Measurements from ENCODE around the gene SRPX2.
"Not testable (repeated sequence)": the region's sequence is repeated elsewhere in the genome, so short reads cannot be mapped to it uniquely, and the experiment has no call there.

SRPX2 gene

DNA sequence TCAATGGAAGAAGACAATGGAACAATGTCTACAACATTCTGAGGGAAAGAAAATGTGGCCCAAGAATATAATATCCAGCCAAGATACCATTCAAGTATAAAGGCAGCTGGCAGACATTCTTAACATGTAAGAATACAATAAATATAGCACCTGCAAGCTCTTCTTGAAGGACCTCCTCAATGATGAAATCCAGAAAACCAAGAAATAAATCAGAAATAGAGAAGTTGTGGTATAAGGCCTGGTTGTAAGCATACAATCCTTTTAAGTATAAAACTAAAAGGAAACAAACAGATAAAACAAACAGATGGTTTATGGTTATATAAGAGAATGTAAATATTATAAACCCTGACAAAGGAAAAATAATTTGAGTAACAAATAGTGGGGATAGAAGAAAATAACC, 54.6 kb downstream of the SRPX2 start:
- no peaks in the 10 kb centered on the region for H4K20me1 ChIP-seq
- peak overlapping the region in 2 of 11 experiments; percentile 9 to 30; a peak in 1 of 22 replicates for H3K27ac ChIP-seq
- H3K9me3 ChIP-seq (replicated peaks in 1 of 11) = no peaks in the 10 kb centered on the region
- H3K36me3 ChIP-seq = no peaks in the 10 kb centered on the region
- no peak for TF ChIP-seq Cebpa-rat (IDR thresholded peaks at IDR 0.05)
- no peak overlapping the region for H3K4me3 ChIP-seq
- peaks cover 0 to 9% (median 0%) of the 10 kb centered on the region in 10 experiments; a peak in 4 of 20 replicates for H3K4me1 ChIP-seq
- no peak overlapping the region for H3K9ac ChIP-seq
- H3K27me3 ChIP-seq = no peaks in the 10 kb centered on the region
- peak overlapping the region in 3 of 11 experiments; percentile 32 to 52 (median 35); a peak in 5 of 22 replicates for H3K4me2 ChIP-seq

DNA sequence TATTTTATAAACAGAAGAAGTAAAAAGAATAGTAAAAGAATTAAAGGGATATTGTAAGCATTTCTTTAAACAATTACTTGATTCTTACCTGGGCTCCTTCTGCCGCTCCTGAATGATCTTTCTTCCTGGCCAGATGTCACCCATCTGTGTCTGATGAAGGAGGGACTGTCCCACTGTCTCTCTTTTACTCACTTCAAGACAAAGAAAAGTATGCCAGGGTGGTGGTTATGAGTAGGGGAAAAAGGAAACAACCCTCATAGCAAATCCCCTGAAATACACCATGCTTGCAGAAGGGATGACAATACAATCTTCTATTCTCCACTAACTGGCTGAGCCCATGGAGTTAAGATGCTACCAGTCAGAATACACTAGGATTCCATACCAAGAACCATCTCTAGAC, 56.8 kb downstream of the SRPX2 start:
- Histone ChIP-seq H3K27ac (no peak overlapping the region), H3K9me3 (replicated peaks in 1 of 11) (no peaks in the 10 kb centered on the region), H3K4me1 (peaks cover 0 to 9% (median 0%) of the 10 kb centered on the region in 10 experiments; a peak in 4 of 20 replicates), H3K27me3 (no peaks in the 10 kb centered on the region), H3K9ac (no peak overlapping the region), H4K20me1 (no peaks in the 10 kb centered on the region), H3K4me3 (no peak overlapping the region), H3K4me2 (no peak overlapping the region), H3K36me3 (no peaks in the 10 kb centered on the region)
- no peak for TF ChIP-seq Cebpa-rat (IDR thresholded peaks at IDR 0.05)

DNA sequence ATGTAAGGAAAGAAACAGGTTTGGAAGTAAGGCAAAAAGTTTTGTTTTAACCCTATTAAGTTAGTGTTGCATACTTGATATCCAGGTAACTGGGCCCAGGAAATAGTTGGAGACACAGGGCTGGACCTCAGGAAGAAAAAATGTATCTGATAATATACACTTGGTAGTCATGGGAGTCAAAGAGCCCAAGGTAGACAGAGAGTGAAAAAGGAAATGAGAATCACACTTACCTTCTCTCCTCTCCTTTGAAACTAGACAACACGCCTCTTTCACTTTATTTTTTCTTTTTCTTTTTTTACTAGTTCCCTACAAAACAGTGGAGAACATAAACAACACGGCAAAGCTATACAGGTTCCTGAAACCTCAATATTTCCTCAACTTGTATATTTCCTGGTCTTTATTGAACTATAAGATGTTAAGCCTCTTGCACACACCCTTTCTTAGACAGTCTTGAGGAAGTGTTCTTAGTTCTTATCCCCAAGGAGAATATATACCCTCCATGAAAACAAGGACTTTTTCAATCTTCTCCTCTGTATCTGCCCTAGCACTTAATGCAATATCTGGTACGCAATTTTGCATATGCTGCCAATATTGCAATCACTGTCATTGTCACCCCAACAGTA, 60.7 kb downstream of the SRPX2 start:
- TF ChIP-seq Cebpa-rat (IDR thresholded peaks at IDR 0.05) = no peak
- Histone ChIP-seq H3K9me3 (replicated peaks in 1 of 11) (no peaks in the 10 kb centered on the region), H4K20me1 (no peaks in the 10 kb centered on the region), H3K4me2 (no peak overlapping the region), H3K4me3 (no peak overlapping the region), H3K27ac (no peak overlapping the region), H3K36me3 (no peaks in the 10 kb centered on the region), H3K9ac (no peak overlapping the region), H3K27me3 (no peaks in the 10 kb centered on the region), H3K4me1 (no peaks in the 10 kb centered on the region)

DNA sequence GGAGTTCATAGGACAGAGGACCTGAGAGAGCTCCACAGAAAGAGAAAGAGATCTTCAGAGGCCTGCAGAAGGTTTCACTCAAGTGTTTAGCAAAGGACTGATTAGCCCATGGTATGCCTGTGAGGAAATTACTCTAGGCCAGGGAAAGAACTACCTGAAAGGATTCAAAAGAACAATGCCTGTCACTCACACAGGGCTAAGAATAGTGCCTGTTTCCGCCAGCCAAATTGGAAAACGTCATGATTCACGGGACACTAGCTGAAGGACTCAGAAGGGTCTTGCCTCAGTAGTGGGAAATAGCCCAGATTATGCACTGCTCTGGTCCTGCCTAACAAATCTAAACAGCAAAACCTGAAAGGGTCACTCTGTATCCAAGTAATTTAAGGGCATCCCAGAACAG, 66.8 kb downstream of the SRPX2 start:
- no peaks in the 10 kb centered on the region for H3K9me3 ChIP-seq (replicated peaks in 1 of 11)
- no peaks in the 10 kb centered on the region for H3K36me3 ChIP-seq
- H3K27ac ChIP-seq = no peak overlapping the region
- no peaks in the 10 kb centered on the region for H3K4me1 ChIP-seq
- no peak for TF ChIP-seq Cebpa-rat (IDR thresholded peaks at IDR 0.05)
- H3K4me3 ChIP-seq = no peak overlapping the region
- no peaks in the 10 kb centered on the region for H4K20me1 ChIP-seq
- H3K4me2 ChIP-seq = no peak overlapping the region
- H3K27me3 ChIP-seq = no peaks in the 10 kb centered on the region
- no peak overlapping the region for H3K9ac ChIP-seq

DNA sequence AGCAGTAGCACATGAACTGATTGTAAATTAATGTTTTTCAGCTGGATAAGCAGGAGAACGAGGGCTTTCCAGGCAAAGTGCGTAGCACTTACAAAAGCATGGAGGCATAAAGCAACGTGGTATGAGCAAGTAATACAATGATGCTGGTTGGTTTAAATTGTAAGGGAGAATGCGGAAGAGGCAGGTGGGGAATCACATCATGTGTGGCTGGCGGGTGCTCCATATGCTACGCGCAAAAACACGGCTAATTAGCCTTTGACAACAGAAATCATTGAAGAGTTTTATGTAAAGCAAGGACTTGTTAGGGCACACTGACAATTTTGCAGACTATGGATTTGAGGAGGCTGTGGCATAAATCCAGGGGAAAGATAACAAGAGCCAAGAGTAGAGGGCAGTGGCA, 73.4 kb downstream of the SRPX2 start:
- no peaks in the 10 kb centered on the region for H3K4me1 ChIP-seq
- no peak for TF ChIP-seq Cebpa-rat (IDR thresholded peaks at IDR 0.05)
- H3K27ac ChIP-seq = no peak overlapping the region
- no peak overlapping the region for H3K4me3 ChIP-seq
- H4K20me1 ChIP-seq = no peaks in the 10 kb centered on the region
- no peak overlapping the region for H3K9ac ChIP-seq
- H3K36me3 ChIP-seq = no peaks in the 10 kb centered on the region
- peaks cover 0 to 7% (median 0%) of the 10 kb centered on the region in 11 experiments; a peak in 1 of 22 replicates for H3K9me3 ChIP-seq (replicated peaks in 1 of 11)
- no peaks in the 10 kb centered on the region for H3K27me3 ChIP-seq
- no peak overlapping the region for H3K4me2 ChIP-seq

DNA sequence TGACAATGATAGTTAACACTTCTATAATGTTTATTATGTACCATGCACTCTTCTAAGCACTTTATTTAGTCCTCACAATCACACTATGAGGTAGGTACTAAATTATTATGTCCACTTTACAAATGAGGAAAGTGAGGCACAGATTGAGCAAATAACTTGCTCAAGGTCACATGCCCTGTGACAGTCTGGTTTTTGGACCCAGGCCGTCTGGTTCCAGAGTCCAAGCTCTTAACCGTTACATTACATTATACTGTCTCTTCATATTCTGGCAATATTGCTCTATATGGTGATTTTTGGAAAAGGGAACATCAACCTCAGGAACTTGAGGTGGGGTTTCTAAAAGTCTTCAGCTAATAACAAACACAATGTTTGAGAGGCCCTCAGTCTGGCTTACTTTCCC, 75.1 kb downstream of the SRPX2 start:
- no peaks in the 10 kb centered on the region for H4K20me1 ChIP-seq
- TF ChIP-seq Cebpa-rat (IDR thresholded peaks at IDR 0.05) = no peak
- peaks cover 6 to 20% (median 11%) of the 10 kb centered on the region in 11 experiments; a peak in 20 of 22 replicates for H3K9me3 ChIP-seq (replicated peaks in 1 of 11)
- H3K27me3 ChIP-seq = no peaks in the 10 kb centered on the region
- no peak overlapping the region for H3K4me2 ChIP-seq
- H3K4me1 ChIP-seq = no peaks in the 10 kb centered on the region
- no peak overlapping the region for H3K9ac ChIP-seq
- no peak overlapping the region for H3K27ac ChIP-seq
- no peaks in the 10 kb centered on the region for H3K36me3 ChIP-seq
- H3K4me3 ChIP-seq = no peak overlapping the region

DNA sequence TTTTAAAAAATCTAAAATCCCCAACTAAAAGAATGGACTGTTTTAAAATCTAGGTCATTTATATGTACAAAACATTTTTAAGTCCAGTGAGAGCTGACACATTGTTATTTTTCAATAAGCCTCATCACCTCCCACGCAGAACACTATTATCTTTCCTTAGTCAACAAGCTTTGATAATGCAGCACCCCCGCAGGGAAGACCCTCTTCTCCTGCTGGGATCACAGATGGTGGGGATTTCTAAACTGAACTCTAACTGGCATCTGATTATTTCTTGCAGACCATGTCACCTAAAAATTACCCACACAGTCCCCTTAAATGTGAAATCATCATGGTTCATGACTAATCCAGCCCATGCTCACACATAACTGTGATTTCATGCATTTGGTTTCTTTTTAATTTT, 76.3 kb downstream of the SRPX2 start:
- Histone ChIP-seq H3K9me3 (replicated peaks in 1 of 11) (peaks cover 6 to 20% (median 11%) of the 10 kb centered on the region in 11 experiments; a peak in 20 of 22 replicates), H4K20me1 (no peaks in the 10 kb centered on the region), H3K4me1 (no peaks in the 10 kb centered on the region), H3K4me2 (no peak overlapping the region), H3K4me3 (no peak overlapping the region), H3K27ac (no peak overlapping the region), H3K9ac (no peak overlapping the region), H3K36me3 (no peaks in the 10 kb centered on the region), H3K27me3 (no peaks in the 10 kb centered on the region)
- TF ChIP-seq Cebpa-rat (IDR thresholded peaks at IDR 0.05) = no peak

DNA sequence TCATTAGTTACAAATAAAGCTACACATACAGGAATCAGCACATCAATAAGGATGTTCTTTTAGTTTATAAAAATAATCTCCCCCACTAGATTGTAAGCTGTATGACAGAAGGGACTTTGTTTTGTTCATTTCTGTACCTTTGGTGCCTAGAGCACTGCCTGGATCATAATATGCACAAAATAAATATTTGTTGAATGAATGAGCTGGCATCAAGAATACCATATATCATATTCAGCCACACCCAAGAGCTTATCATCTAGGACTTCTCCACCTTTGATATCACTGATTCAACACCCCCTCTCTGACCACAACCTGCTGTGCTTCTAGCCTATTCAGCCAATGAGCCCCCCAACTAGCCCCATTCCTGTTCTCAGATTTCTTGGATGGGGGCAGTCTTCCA, 77.3 kb downstream of the SRPX2 start:
- TF ChIP-seq Cebpa-rat (IDR thresholded peaks at IDR 0.05) = no peak
- Histone ChIP-seq H3K4me1 (no peaks in the 10 kb centered on the region), H3K27ac (no peak overlapping the region), H3K4me3 (no peak overlapping the region), H3K9me3 (replicated peaks in 1 of 11) (peaks cover 6 to 20% (median 11%) of the 10 kb centered on the region in 11 experiments; a peak in 20 of 22 replicates), H4K20me1 (no peaks in the 10 kb centered on the region), H3K36me3 (no peaks in the 10 kb centered on the region), H3K27me3 (no peaks in the 10 kb centered on the region), H3K9ac (no peak overlapping the region), H3K4me2 (no peak overlapping the region)

DNA sequence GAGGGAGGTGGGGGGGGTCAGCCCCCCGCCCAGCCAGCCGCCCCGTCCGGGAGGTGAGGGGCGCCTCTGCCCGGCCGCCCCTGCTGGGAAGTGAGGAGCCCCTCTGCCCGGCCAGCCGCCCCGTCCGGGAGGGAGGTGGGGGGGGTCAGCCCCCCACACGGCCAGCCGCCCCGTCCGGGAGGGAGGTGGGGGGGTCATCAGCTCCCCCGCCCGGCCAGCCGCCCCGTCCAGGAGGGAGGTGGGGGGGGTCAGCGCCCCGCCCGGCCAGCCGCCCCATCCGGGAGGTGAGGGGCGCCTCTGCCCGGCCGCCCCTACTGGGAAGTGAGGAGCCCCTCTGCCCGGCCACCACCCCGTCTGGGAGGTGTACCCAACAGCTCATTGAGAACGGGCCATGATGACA, 80.0 kb downstream of the SRPX2 start:
- peaks cover 6 to 20% (median 11%) of the 10 kb centered on the region in 11 experiments; a peak in 20 of 22 replicates for H3K9me3 ChIP-seq (replicated peaks in 1 of 11)
- H4K20me1 ChIP-seq, H3K27ac ChIP-seq, H3K4me1 ChIP-seq, H3K4me2 ChIP-seq, H3K4me3 ChIP-seq, H3K27me3 ChIP-seq, H3K36me3 ChIP-seq, H3K9ac ChIP-seq: not testable (repeated sequence)
